Erythroblast (primary cell): ENCODE measurements around the gene PTPRN.

Source experiments
- GATA1 ChIP-seq: IDR thresholded peaks from 2 replicates; pipeline ENCODE4 v1.6.1; 2011; ENCODE audit warnings: low read depth, mild to moderate bottlenecking, control low read depth, low read length, moderate library complexity
- POLR2A ChIP-seq: IDR thresholded peaks from 2 replicates; pipeline ENCODE4 v1.6.1; 2011; ENCODE audit warnings: mild to moderate bottlenecking, low read length

DNA sequence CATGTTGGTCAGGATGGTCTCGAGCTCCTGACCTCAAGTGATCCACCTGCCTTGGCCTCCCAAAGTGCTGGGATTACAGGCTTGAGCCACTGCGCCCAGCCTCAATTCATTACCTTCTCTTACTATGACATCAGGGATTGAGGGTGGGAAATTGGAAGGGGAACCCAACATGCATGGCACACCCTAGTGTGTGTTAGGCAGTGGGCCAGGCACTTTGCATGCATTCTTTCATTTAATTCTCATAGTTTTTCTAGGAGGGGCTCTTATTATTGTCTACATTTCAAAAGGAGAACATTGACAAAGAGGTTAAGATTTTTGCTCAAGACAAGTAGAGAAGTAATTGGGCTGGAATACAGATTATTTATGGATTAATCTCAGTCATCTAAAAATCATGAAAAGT, 40.9 kb downstream of the PTPRN start:
- TF ChIP-seq POLR2A (no peak), GATA1 (no peak)
